HCT116 (cell line): ENCODE measurements around the gene TMEM119. TPM values are rescaled to one million over a fixed set of nuclear protein-coding genes. Genes with fewer than 3 reads are reported as not detected.

Experiments used
- ATAC-seq: fragments of 200-7000 bp; cut with Tn5 transposase; 2 replicates; pipeline ENCODE4 v1.9.1; 2020; ENCODE audit warnings: mild to moderate bottlenecking, moderate library complexity
- BruUV-seq: library from RNA; stranded (reverse); fragments of 400-500 nt; replicated peaks from 2 replicates; lab custom pipeline; 2021; lab: Mats Ljungman, UMichigan
- CTCF ChIA-PET: fragments of 300-600 bp; sonication (Branson Sonifier 250); formaldehyde crosslinking; loops from one replicate; lab custom pipeline; 2021; ENCODE audit warnings: antibody characterized with exemption; lab: Charles Lee
- POLR2A ChIA-PET: fragments of 300-600, 350-600 bp; sonication (Branson Sonifier 250); formaldehyde crosslinking; loops from one replicate; lab custom pipeline; 2021; ENCODE audit warnings: antibody characterized with exemption; lab: Charles Lee
- RAD21 ChIA-PET, 2 experiments: fragments of 300-600 bp; sonication (Branson Sonifier 250); formaldehyde crosslinking; loops; one replicate each; lab custom pipeline; 2023; ENCODE audit warnings: low total read pairs in 2 of 2; ENCODE audit not compliant: uncharacterized antibody in 2 of 2, unreplicated experiment in 2 of 2, low non-redundant PET in 1 of 2; lab: Charles Lee
- DNase-seq: peaks from one replicate; pipeline ENCODE4 v3.0.0-alpha.2; 2010; ENCODE audit warnings: low read depth, low spot score
- H2AFZ ChIP-seq: fragments of 200-600 bp; shearing (Covaris generic), sonication (generic); 2 replicates; pipeline ENCODE4 v1.6.1; 2017; ENCODE audit warnings: low read depth, mixed run types, mixed read lengths, antibody characterized with exemption, low read length; ENCODE audit not compliant: poor library complexity, severe bottlenecking
- H3K27ac ChIP-seq: 2 replicates; pipeline ENCODE4 v1.5.1; 2012; ENCODE audit warnings: low read depth, low read length
- H3K27me3 ChIP-seq: fragments of 200-600 bp; sonication (generic); 2 replicates; pipeline ENCODE4 v1.6.1; 2016; ENCODE audit warnings: mixed run types, low read length, mixed read lengths; ENCODE audit not compliant: insufficient read depth
- H3K36me3 ChIP-seq, 2 experiments: fragments of 200-500 bp in 1 of 2; fragments of 200-600 bp in 1 of 2; sonication (Bioruptor generic) in 1 of 2; sonication (generic) in 1 of 2; 2 replicates each; pipeline versions ENCODE4 v1.5.1 to v1.6.1; 2014 to 2016; ENCODE audit warnings: low read length in 2 of 2, inconsistent platforms in 1 of 2, mixed read lengths in 1 of 2, mixed run types in 1 of 2; ENCODE audit not compliant: insufficient read depth in 2 of 2, control insufficient read depth in 1 of 2
- H3K4me1 ChIP-seq, 2 experiments: fragments of 200-600 bp in 1 of 2; sonication (generic) in 1 of 2; 2 replicates each; pipeline versions ENCODE4 v1.5.1 to v1.6.1; 2012 to 2017; ENCODE audit warnings: low read length in 2 of 2, inconsistent platforms in 1 of 2, mild to moderate bottlenecking in 1 of 2, mixed read lengths in 1 of 2, mixed run types in 1 of 2, moderate library complexity in 1 of 2; ENCODE audit not compliant: insufficient read depth in 2 of 2, control insufficient read depth in 1 of 2
- H3K4me2 ChIP-seq: fragments of 200-600 bp; sonication (generic); 2 replicates; pipeline ENCODE4 v1.6.1; 2017; ENCODE audit warnings: mixed run types, low read length, mixed read lengths
- H3K4me3 ChIP-seq, 2 experiments: fragments of 200-600 bp in 1 of 2; sonication (generic) in 1 of 2; replicated peaks in 1 of 2; 2 replicates each; pipeline ENCODE4 v1.5.1; 2011 to 2016; ENCODE audit warnings: low read length in 2 of 2, control low read depth in 1 of 2, low read depth in 1 of 2, mild to moderate bottlenecking in 1 of 2, mixed read lengths in 1 of 2, mixed run types in 1 of 2
- H3K79me2 ChIP-seq: fragments of 200-600 bp; sonication (generic); 2 replicates; pipeline ENCODE4 v1.6.1; 2017; ENCODE audit warnings: mild to moderate bottlenecking, mixed run types, low read length, moderate library complexity, mixed read lengths; ENCODE audit not compliant: insufficient read depth
- H3K9ac ChIP-seq: fragments of 200-600 bp; sonication (generic); 2 replicates; pipeline ENCODE4 v1.6.1; 2016; ENCODE audit warnings: low read length, mixed read lengths
- H3K9me2 ChIP-seq: fragments of 200-600 bp; sonication (generic), shearing (Covaris generic); 2 replicates; pipeline ENCODE4 v1.6.1; 2017; ENCODE audit warnings: mixed run types, mild to moderate bottlenecking, moderate library complexity; ENCODE audit not compliant: insufficient read depth
- H3K9me3 ChIP-seq, 2 experiments: fragments of 200-500 bp in 1 of 2; fragments of 200-600 bp in 1 of 2; sonication (Bioruptor generic) in 1 of 2; sonication (generic) in 1 of 2; 2 replicates each; pipeline ENCODE4 v1.6.1; 2014 to 2017; ENCODE audit warnings: low read length in 2 of 2, mixed read lengths in 2 of 2, inconsistent platforms in 1 of 2, low read depth in 1 of 2, mild to moderate bottlenecking in 1 of 2, mixed run types in 1 of 2, moderate library complexity in 1 of 2; ENCODE audit not compliant: control insufficient read depth in 1 of 2, insufficient read depth in 1 of 2
- H4K20me1 ChIP-seq: fragments of 200-600 bp; sonication (generic), shearing (Covaris generic); 2 replicates; pipeline ENCODE4 v1.6.1; 2017; ENCODE audit warnings: mixed run types, mild to moderate bottlenecking, moderate library complexity; ENCODE audit not compliant: insufficient read depth
- CBX3 ChIP-seq: IDR thresholded peaks from 2 replicates; pipeline ENCODE4 v1.6.1; 2012; ENCODE audit warnings: low read depth
- CTCF ChIP-seq, 3 experiments: fragments of 200-600 bp in 1 of 3; sonication (generic) in 1 of 3; IDR thresholded peaks in 2 of 3; conservative IDR thresholded peaks in 1 of 3; 2 replicates each; pipeline ENCODE4 v1.5.1; 2012 to 2017; ENCODE audit warnings: low read depth in 2 of 3, low read length in 2 of 3, antibody characterized with exemption in 1 of 3, borderline replicate concordance in 1 of 3, control low read depth in 1 of 3, mild to moderate bottlenecking in 1 of 3, mixed read lengths in 1 of 3, mixed run types in 1 of 3, moderate library complexity in 1 of 3; ENCODE audit not compliant: insufficient read depth in 1 of 3
- EGR1 ChIP-seq: IDR thresholded peaks from 2 replicates; pipeline ENCODE4 v1.6.1; 2012; ENCODE audit warnings: low read depth
- ELF1 ChIP-seq: IDR thresholded peaks from 2 replicates; pipeline ENCODE4 v1.6.1; 2012; ENCODE audit warnings: low read depth, borderline replicate concordance
- FOSL1 ChIP-seq: IDR thresholded peaks from 2 replicates; pipeline ENCODE4 v1.6.1; 2012; ENCODE audit warnings: low read depth
- MAX ChIP-seq: IDR thresholded peaks from 2 replicates; pipeline ENCODE4 v1.6.1; 2012
- POLR2A ChIP-seq: IDR thresholded peaks from 2 replicates; pipeline ENCODE4 v1.7.0; 2011; ENCODE audit warnings: borderline replicate concordance; ENCODE audit not compliant: insufficient read depth, insufficient read length; ENCODE audit errors: extremely low read depth
- POLR2AphosphoS5 ChIP-seq: IDR thresholded peaks from 2 replicates; pipeline ENCODE4 v1.6.1; 2011; ENCODE audit warnings: mild to moderate bottlenecking, low read depth, low read length, moderate library complexity
- RAD21 ChIP-seq: IDR thresholded peaks from 2 replicates; pipeline ENCODE4 v1.6.1; 2012; ENCODE audit warnings: low read depth, mild to moderate bottlenecking
- SIN3A ChIP-seq: IDR thresholded peaks from 2 replicates; pipeline ENCODE4 v1.6.1; 2012; ENCODE audit warnings: low read depth
- SP1 ChIP-seq: IDR thresholded peaks from 2 replicates; pipeline ENCODE4 v1.6.1; 2012; ENCODE audit warnings: low read depth
- SRF ChIP-seq: IDR thresholded peaks from 2 replicates; pipeline ENCODE4 v1.6.1; 2012; ENCODE audit warnings: low read depth
- TCF7L2 ChIP-seq: IDR thresholded peaks from 2 replicates; pipeline ENCODE4 v1.7.0; 2011; ENCODE audit warnings: borderline replicate concordance, inconsistent platforms; ENCODE audit not compliant: insufficient read depth, insufficient read length; ENCODE audit errors: extremely low read depth
- YY1 ChIP-seq: IDR thresholded peaks from 2 replicates; pipeline ENCODE4 v1.6.1; 2011; ENCODE audit warnings: low read length, low read depth, moderate library complexity, mild to moderate bottlenecking; ENCODE audit not compliant: insufficient replicate concordance; ENCODE audit errors: extremely low read depth
- ZFX ChIP-seq: fragments of 450-650 bp; IDR thresholded peaks from 2 replicates; pipeline ENCODE4 v1.6.1; 2017
- intact Hi-C: fragments of 100-400 bp; cut with micrococcal nuclease; formaldehyde crosslinking; loops from 2 replicates; pipeline ENCODE4 v1.10.0; 2022
- total RNA-seq: library from RNA; stranded (reverse); gene quantifications from one replicate; pipeline ENCODE4 v1.2.1, GENCODE V29; 2021; ENCODE audit not compliant: unreplicated experiment
- TF ChIP-seq, protein P1 (sequence below): IDR thresholded peaks from 2 replicates; pipeline ENCODE4 v1.6.1; 2011; ENCODE audit warnings: mild to moderate bottlenecking, low read length, moderate library complexity; ENCODE audit not compliant: insufficient replicate concordance; ENCODE audit errors: extremely low read depth
- TF ChIP-seq, protein P2 (sequence below): IDR thresholded peaks from 2 replicates; pipeline ENCODE4 v1.6.1; 2012

TMEM119 gene
- total RNA-seq, 1 experiment from 2014 or later: not detected

- Histone ChIP-seq H3K27me3 (no peaks in the 10 kb centered on the region), H3K27ac (no peak overlapping the region), H3K4me3 (no peak overlapping the region), H3K79me2 (no peaks in the 10 kb centered on the region), H3K4me2 (no peak overlapping the region), H3K9ac (no peak overlapping the region), H4K20me1 (no peaks in the 10 kb centered on the region), H3K4me1 (peaks cover 22% of the 10 kb centered on the region in 2 experiments), H3K9me2 (no peaks in the 10 kb centered on the region), H3K36me3 (no peaks in the 10 kb centered on the region), H3K9me3 (no peaks in the 10 kb centered on the region), H2AFZ (no peak overlapping the region)
- RAD21 ChIA-PET: no interaction called here
- POLR2A ChIA-PET: no interaction called here
- no TSS peak for BruUV-seq
- intact Hi-C loops: no loop called here
- DNase-seq (no peak), ATAC-seq (no peak)
- CTCF ChIA-PET: interaction anchor here (1.0 kb wide), 1 partner anchor 10 kb away, joined by 3 read pairs; no protein-coding TSS in a partner anchor
- TF ChIP-seq POLR2AphosphoS5 (no peak), ELF1 (no peak), SP1 (no peak), POLR2A (no peak), SRF (no peak), FOSL1 (no peak), YY1 (no peak), RAD21 (no peak), EGR1 (no peak), MAX (no peak), CTCF (IDR thresholded peaks at IDR 0.05 in 2 of 3, conservative IDR thresholded peaks at IDR 0.05 in 1 of 3; ENCODE audit: borderline replicate concordance in 1 of 3, insufficient read depth in 1 of 3, low read depth in 2 of 3, low read length in 2 of 3) (no peak), SIN3A (no peak), TCF7L2 (no peak), CBX3 (no peak), ZFX (no peak)
- TF ChIP-seq, protein P1, sequence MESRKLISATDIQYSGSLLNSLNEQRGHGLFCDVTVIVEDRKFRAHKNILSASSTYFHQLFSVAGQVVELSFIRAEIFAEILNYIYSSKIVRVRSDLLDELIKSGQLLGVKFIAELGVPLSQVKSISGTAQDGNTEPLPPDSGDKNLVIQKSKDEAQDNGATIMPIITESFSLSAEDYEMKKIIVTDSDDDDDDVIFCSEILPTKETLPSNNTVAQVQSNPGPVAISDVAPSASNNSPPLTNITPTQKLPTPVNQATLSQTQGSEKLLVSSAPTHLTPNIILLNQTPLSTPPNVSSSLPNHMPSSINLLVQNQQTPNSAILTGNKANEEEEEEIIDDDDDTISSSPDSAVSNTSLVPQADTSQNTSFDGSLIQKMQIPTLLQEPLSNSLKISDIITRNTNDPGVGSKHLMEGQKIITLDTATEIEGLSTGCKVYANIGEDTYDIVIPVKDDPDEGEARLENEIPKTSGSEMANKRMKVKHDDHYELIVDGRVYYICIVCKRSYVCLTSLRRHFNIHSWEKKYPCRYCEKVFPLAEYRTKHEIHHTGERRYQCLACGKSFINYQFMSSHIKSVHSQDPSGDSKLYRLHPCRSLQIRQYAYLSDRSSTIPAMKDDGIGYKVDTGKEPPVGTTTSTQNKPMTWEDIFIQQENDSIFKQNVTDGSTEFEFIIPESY: no peak
- TF ChIP-seq, protein P2, sequence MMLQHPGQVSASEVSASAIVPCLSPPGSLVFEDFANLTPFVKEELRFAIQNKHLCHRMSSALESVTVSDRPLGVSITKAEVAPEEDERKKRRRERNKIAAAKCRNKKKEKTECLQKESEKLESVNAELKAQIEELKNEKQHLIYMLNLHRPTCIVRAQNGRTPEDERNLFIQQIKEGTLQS: no peak
Measured at GRCh38 chr12:108608616-108609015, 10.7 kb upstream of the TMEM119 start.
